PC-3 (cell line): ENCODE data around the gene BTBD16. TPM values are rescaled to one million over a fixed set of nuclear protein-coding genes. Genes with fewer than 3 reads are reported as not detected.

ENCODE experiments used
- ATAC-seq: fragments of 200-7000 bp; cut with Tn5 transposase; 2 replicates; pipeline ENCODE4 v1.9.1; 2020; ENCODE audit warnings: mild to moderate bottlenecking, moderate library complexity
- BruUV-seq: library from RNA; stranded (reverse); fragments of 400-500 nt; replicated peaks from 2 replicates; lab custom pipeline; 2021; lab: Mats Ljungman, UMichigan
- CTCF ChIA-PET: fragments of 300-600 bp; sonication (Branson Sonifier 250); formaldehyde crosslinking; loops from one replicate; lab custom pipeline; 2022; ENCODE audit warnings: antibody characterized with exemption; lab: Charles Lee
- POLR2A ChIA-PET: fragments of 300-600 bp; sonication (Branson Sonifier 250); formaldehyde crosslinking; loops from one replicate; lab custom pipeline; 2022; ENCODE audit warnings: antibody characterized with exemption; ENCODE audit not compliant: unreplicated experiment; lab: Charles Lee
- DNase-seq: peaks from one replicate; pipeline ENCODE4 v3.0.0-alpha.2; 2015
- H2AFZ ChIP-seq: fragments of 300-600 bp; sonication (generic); 2 replicates; pipeline ENCODE4 v1.6.0; 2016; ENCODE audit warnings: antibody characterized with exemption, low read length
- H3F3A ChIP-seq: fragments of 300-600 bp; sonication (generic); one replicate; pipeline ENCODE4 v1.6.0; 2017; ENCODE audit warnings: antibody characterized with exemption, low read length, control low read depth, mild to moderate bottlenecking; ENCODE audit not compliant: unreplicated experiment
- H3K27ac ChIP-seq: fragments of 300-600 bp; sonication (generic); 2 replicates; pipeline ENCODE4 v1.5.1; 2016; ENCODE audit warnings: mild to moderate bottlenecking, low read length
- H3K27me3 ChIP-seq: fragments of 300-600 bp; sonication (generic); 2 replicates; pipeline ENCODE4 v1.6.1; 2016; ENCODE audit warnings: low read length, mixed read lengths
- H3K36me3 ChIP-seq: fragments of 300-600 bp; sonication (generic); 2 replicates; pipeline ENCODE4 v1.6.1; 2016; ENCODE audit warnings: low read depth, mixed run types, low read length, mixed read lengths
- H3K4me1 ChIP-seq: fragments of 300-600 bp; sonication (generic); 2 replicates; pipeline ENCODE4 v1.5.1; 2016; ENCODE audit warnings: low read length; ENCODE audit not compliant: insufficient read depth
- H3K4me2 ChIP-seq: fragments of 300-600 bp; sonication (generic); 2 replicates; pipeline ENCODE4 v1.6.0; 2016; ENCODE audit warnings: low read length
- H3K4me3 ChIP-seq: fragments of 300-600 bp; sonication (generic); 2 replicates; pipeline ENCODE4 v1.5.1; 2016; ENCODE audit warnings: mild to moderate bottlenecking, low read length, mixed read lengths
- H3K79me2 ChIP-seq: fragments of 300-600 bp; sonication (generic); 2 replicates; pipeline ENCODE4 v1.6.1; 2017; ENCODE audit warnings: low read length, mixed read lengths
- H3K9ac ChIP-seq: fragments of 300-600 bp; sonication (generic); 2 replicates; pipeline ENCODE4 v1.6.0; 2016; ENCODE audit warnings: mild to moderate bottlenecking, low read length
- H3K9me2 ChIP-seq: fragments of 300-600 bp; sonication (generic); replicated peaks from 2 replicates; pipeline ENCODE4 v1.6.1; 2016; ENCODE audit warnings: mixed run types, low read length, mixed read lengths
- H3K9me3 ChIP-seq: fragments of 300-600 bp; sonication (generic); 2 replicates; pipeline ENCODE4 v1.6.1; 2016; ENCODE audit warnings: low read length, mixed read lengths
- H4K20me1 ChIP-seq: fragments of 300-600 bp; sonication (generic); 2 replicates; pipeline ENCODE4 v1.6.1; 2016; ENCODE audit warnings: low read length, mixed read lengths
- CTCF ChIP-seq: fragments of 300-600 bp; sonication (generic); conservative IDR thresholded peaks from 2 replicates; pipeline ENCODE4 v1.5.1; 2017; ENCODE audit warnings: antibody characterized with exemption, low read depth, mild to moderate bottlenecking, low read length
- EZH2 ChIP-seq: fragments of 300-600 bp; sonication (generic); IDR thresholded peaks from one replicate; pipeline ENCODE4 v1.6.1; 2017; ENCODE audit warnings: antibody characterized with exemption, mild to moderate bottlenecking, low read length; ENCODE audit not compliant: unreplicated experiment
- EZH2phosphoT487 ChIP-seq: fragments of 300-600 bp; sonication (generic); IDR thresholded peaks from 2 replicates; pipeline ENCODE4 v1.6.1; 2018; ENCODE audit warnings: mild to moderate bottlenecking, antibody characterized with exemption, low read length, borderline replicate concordance
- intact Hi-C: fragments of 100-400 bp; cut with micrococcal nuclease; formaldehyde crosslinking; loops from 2 replicates; pipeline ENCODE4 v1.9.0; 2023
- total RNA-seq: library from RNA; depleted of rRNA; stranded (reverse); fragments of >200 nt; gene quantifications from 2 replicates; pipeline ENCODE4 v1.2.3, GENCODE V29; 2014

Gene BTBD16
- total RNA-seq, 1 experiment from 2014 or later, result not detected

- no peak overlapping the region for H3K27ac ChIP-seq
- ChIA-PET POLR2A (no interaction called here), CTCF (no interaction called here)
- no peaks in the 10 kb centered on the region for H3K79me2 ChIP-seq
- no peaks in the 10 kb centered on the region for H3K9me3 ChIP-seq
- H3K4me2 ChIP-seq, result no peak overlapping the region
- intact Hi-C loops, result no loop called here
- H3K4me1 ChIP-seq, result 0 out of 2 replicates have a peak, but pooled peaks cover 3% of the 10 kb centered on the region
- no peaks in the 10 kb centered on the region for H3K27me3 ChIP-seq
- BruUV-seq, result no TSS peak
- no peaks in the 10 kb centered on the region for H3K36me3 ChIP-seq
- no peak overlapping the region for H3K9ac ChIP-seq
- H3F3A ChIP-seq, result no peaks in the 10 kb centered on the region
- H3K9me2 ChIP-seq, result no peaks in the 10 kb centered on the region
- no peak for ATAC-seq
- no peak overlapping the region for H3K4me3 ChIP-seq
- H2AFZ ChIP-seq, result no peak overlapping the region
- H4K20me1 ChIP-seq, result no peaks in the 10 kb centered on the region
- DNase-seq, result no peak
- TF ChIP-seq CTCF (no peak), EZH2phosphoT487 (no peak), EZH2 (no peak)
These were observed 26.0 kb upstream of the BTBD16 start for GRCh38 chr10:122245136-122245535.

- no peaks in the 10 kb centered on the region for H3K9me2 ChIP-seq
- no peaks in the 10 kb centered on the region for H3K27me3 ChIP-seq
- BruUV-seq, result no TSS peak
- no peaks in the 10 kb centered on the region for H3F3A ChIP-seq
- H3K27ac ChIP-seq, result no peak overlapping the region
- no peak overlapping the region for H2AFZ ChIP-seq
- ChIA-PET CTCF (no interaction called here), POLR2A (no interaction called here)
- no peak for ATAC-seq
- H3K9ac ChIP-seq, result no peak overlapping the region
- TF ChIP-seq CTCF (no peak), EZH2phosphoT487 (no peak), EZH2 (no peak)
- H3K4me1 ChIP-seq, result 0 out of 2 replicates have a peak, but pooled peaks cover 3% of the 10 kb centered on the region
- H3K4me3 ChIP-seq, result no peak overlapping the region
- H4K20me1 ChIP-seq, result no peaks in the 10 kb centered on the region
- no peaks in the 10 kb centered on the region for H3K9me3 ChIP-seq
- no peaks in the 10 kb centered on the region for H3K36me3 ChIP-seq
- H3K79me2 ChIP-seq, result no peaks in the 10 kb centered on the region
- DNase-seq, result no peak
- intact Hi-C loops, result no loop called here
- H3K4me2 ChIP-seq, result no peak overlapping the region
These were observed 25.2 kb upstream of the BTBD16 start for GRCh38 chr10:122245897-122246296.

- Histone ChIP-seq H3K36me3 (peaks cover 3% of the 10 kb centered on the region; the same call in 1 of the 2 replicates), H3K9ac (no peak overlapping the region), H3K4me1 (0 out of 2 replicates have a peak, but pooled peaks cover 3% of the 10 kb centered on the region), H3K9me2 (no peaks in the 10 kb centered on the region), H3K79me2 (no peaks in the 10 kb centered on the region), H3K4me2 (no peak overlapping the region), H2AFZ (no peak overlapping the region), H3K4me3 (no peak overlapping the region), H3K27me3 (no peaks in the 10 kb centered on the region), H4K20me1 (no peaks in the 10 kb centered on the region), H3K27ac (no peak overlapping the region), H3K9me3 (no peaks in the 10 kb centered on the region), H3F3A (no peaks in the 10 kb centered on the region)
- CTCF ChIA-PET, result no interaction called here
- no TSS peak for BruUV-seq
- TF ChIP-seq EZH2, result no peak
- TF ChIP-seq EZH2phosphoT487, result no peak
- TF ChIP-seq CTCF, result no peak
- intact Hi-C loops, result no loop called here
- POLR2A ChIA-PET, result no interaction called here
- DNase-seq, result no peak
- no peak for ATAC-seq
These were observed 24.1 kb upstream of the BTBD16 start for GRCh38 chr10:122246830-122247520.
